ENCODE data around the gene AGPAT4.
"Not testable (repeated sequence)": the region's sequence is repeated elsewhere in the genome, so short reads cannot be mapped to it uniquely, and the experiment has no call there.

The AGPAT4 gene

GRCh38 chr6:161224951-161225680 lies 48.7 kb downstream of the AGPAT4 start:
- DNase-seq: not testable (repeated sequence)

- DNase-seq: no peak
Measured at GRCh38 chr6:161223646-161224045, 50.2 kb downstream of the AGPAT4 start.

GRCh38 chr6:161222706-161223234 lies 51.1 kb downstream of the AGPAT4 start:
- DNase-seq: no peak

GRCh38 chr6:161220346-161220745 lies 53.5 kb downstream of the AGPAT4 start:
- DNase-seq: no peak

GRCh38 chr6:161219680-161220079 lies 54.2 kb downstream of the AGPAT4 start:
- no peak for DNase-seq

- DNase-seq: no peak
Measured at GRCh38 chr6:161218222-161218621, 55.6 kb downstream of the AGPAT4 start.

- no peak for DNase-seq
Measured at GRCh38 chr6:161217628-161218027, 56.2 kb downstream of the AGPAT4 start.

- DNase-seq: no peak
Measured at GRCh38 chr6:161216616-161217205, 57.1 kb downstream of the AGPAT4 start.

- no peak for DNase-seq
Measured at GRCh38 chr6:161215876-161216615, 57.8 kb downstream of the AGPAT4 start.

- DNase-seq: no peak
Measured at GRCh38 chr6:161215193-161215592, 58.7 kb downstream of the AGPAT4 start.

- no peak for DNase-seq
Measured at GRCh38 chr6:161214722-161215121, 59.1 kb downstream of the AGPAT4 start.

- no peak for DNase-seq
Measured at GRCh38 chr6:161212902-161213301, 61.0 kb downstream of the AGPAT4 start.

- DNase-seq: no peak
Measured at GRCh38 chr6:161211380-161212035, 62.4 kb downstream of the AGPAT4 start.

- no peak for DNase-seq
Measured at GRCh38 chr6:161210857-161211256, 63.0 kb downstream of the AGPAT4 start.

- no peak for DNase-seq
Measured at GRCh38 chr6:161207200-161207599, 66.7 kb downstream of the AGPAT4 start.

GRCh38 chr6:161204866-161205557 lies 68.8 kb downstream of the AGPAT4 start:
- DNase-seq: no peak

- no peak for DNase-seq
Measured at GRCh38 chr6:161200610-161201370, 73.1 kb downstream of the AGPAT4 start.

GRCh38 chr6:161199850-161200249 lies 74.0 kb downstream of the AGPAT4 start:
- DNase-seq: no peak

GRCh38 chr6:161198783-161199460 lies 74.9 kb downstream of the AGPAT4 start:
- no peak for DNase-seq

GRCh38 chr6:161198176-161198575 lies 75.7 kb downstream of the AGPAT4 start:
- no peak for DNase-seq

- DNase-seq: no peak
Measured at GRCh38 chr6:161195386-161195785, 78.5 kb downstream of the AGPAT4 start.

All from COR-L47 (cell line).